Sigmoid colon (tissue), 7 donors: ENCODE data around the gene FHIP2A. TPM values are rescaled to one million over a fixed set of nuclear protein-coding genes. Genes with fewer than 3 reads are reported as not detected.

Experiments
- DNase-seq: peaks from one replicate; pipeline ENCODE4 v3.0.0-alpha.2; 2019
- H3K27ac ChIP-seq, 4 donors: fragments of 200-600 bp; sonication (generic); one replicate each; pipeline ENCODE4 v1.5.1; 2016 to 2019; ENCODE audit warnings: mild to moderate bottlenecking in 1 of 4
- H3K27me3 ChIP-seq, 3 donors: fragments of 200-600 bp; sonication (generic); one replicate each; pipeline ENCODE4 v1.5.1; 2019; ENCODE audit warnings: mild to moderate bottlenecking in 1 of 3
- H3K36me3 ChIP-seq, 4 donors: fragments of 200-600 bp; sonication (generic); one replicate each; pipeline ENCODE4 v1.5.1; 2016 to 2019
- H3K4me1 ChIP-seq, 4 donors: fragments of 200-600 bp; sonication (generic); one replicate each; pipeline ENCODE4 v1.5.1; 2017 to 2019
- H3K4me3 ChIP-seq, 4 donors: fragments of 200-600 bp; sonication (generic); one replicate each; pipeline ENCODE4 v1.5.1; 2017 to 2019; ENCODE audit warnings: mild to moderate bottlenecking in 2 of 4, moderate library complexity in 1 of 4
- H3K9me3 ChIP-seq, 4 donors: fragments of 200-600 bp in 3 of 4; sonication (generic) in 3 of 4; one replicate each; pipeline versions ENCODE4 v1.5.1 to v1.6.1; 2013 to 2019
- CTCF ChIP-seq, 4 experiments: fragments of 450-650 bp in 3 of 4; fragments of 200-600 bp in 1 of 4; IDR thresholded peaks; one replicate each; pipeline ENCODE4 v1.5.1; 2016 to 2019; ENCODE audit warnings: antibody characterized with exemption in 4 of 4, mild to moderate bottlenecking in 3 of 4, moderate library complexity in 2 of 4
- EP300 ChIP-seq, 4 donors: sonication (generic); formaldehyde crosslinking; IDR thresholded peaks; one replicate each; pipeline ENCODE4 v1.6.1; 2017; ENCODE audit warnings: antibody characterized with exemption in 4 of 4
- POLR2A ChIP-seq, 2 donors: fragments of 450-650 bp; IDR thresholded peaks; one replicate each; pipeline ENCODE4 v1.6.1; 2016; ENCODE audit warnings: antibody characterized with exemption in 2 of 2, mild to moderate bottlenecking in 2 of 2, moderate library complexity in 2 of 2
- POLR2AphosphoS5 ChIP-seq, 4 donors: sonication (generic); formaldehyde crosslinking; IDR thresholded peaks; one replicate each; pipeline ENCODE4 v1.6.1; 2017; ENCODE audit warnings: antibody characterized with exemption in 4 of 4
- WGBS, 2 donors: extraction: QIAGEN DNeasy Blood & Tissue Kit; methylation state at CpG; one replicate each; pipeline ENCODE4 v1.1.7; 2013; 5-methylcytosine and 5-hydroxymethylcytosine counted together
- intact Hi-C: fragments of 100-400 bp; cut with DNase I; formaldehyde crosslinking; loops from one replicate; pipeline ENCODE4 v1.15.1; 2023
- polyA plus RNA-seq, 3 donors: library from polyadenylated mRNA; stranded (reverse); fragments of 200-250 nt; gene quantifications; one replicate each; pipeline ENCODE4 v1.2.3, GENCODE V29; 2013
- total RNA-seq, 4 donors: library from RNA; depleted of rRNA; stranded (reverse); fragments of >200 nt; gene quantifications; one replicate each; pipeline ENCODE4 v1.1.0, GENCODE V29; 2016
- donor health status: healthy with polysubstance abuse.
- donor health status: Bipolar disorder and iron deficiency.
- donor health status: healthy.

Gene FHIP2A
- total and polyA plus RNA-seq, 7 donors: 2.4 to 37.7 (median 32.1) TPM

DNA sequence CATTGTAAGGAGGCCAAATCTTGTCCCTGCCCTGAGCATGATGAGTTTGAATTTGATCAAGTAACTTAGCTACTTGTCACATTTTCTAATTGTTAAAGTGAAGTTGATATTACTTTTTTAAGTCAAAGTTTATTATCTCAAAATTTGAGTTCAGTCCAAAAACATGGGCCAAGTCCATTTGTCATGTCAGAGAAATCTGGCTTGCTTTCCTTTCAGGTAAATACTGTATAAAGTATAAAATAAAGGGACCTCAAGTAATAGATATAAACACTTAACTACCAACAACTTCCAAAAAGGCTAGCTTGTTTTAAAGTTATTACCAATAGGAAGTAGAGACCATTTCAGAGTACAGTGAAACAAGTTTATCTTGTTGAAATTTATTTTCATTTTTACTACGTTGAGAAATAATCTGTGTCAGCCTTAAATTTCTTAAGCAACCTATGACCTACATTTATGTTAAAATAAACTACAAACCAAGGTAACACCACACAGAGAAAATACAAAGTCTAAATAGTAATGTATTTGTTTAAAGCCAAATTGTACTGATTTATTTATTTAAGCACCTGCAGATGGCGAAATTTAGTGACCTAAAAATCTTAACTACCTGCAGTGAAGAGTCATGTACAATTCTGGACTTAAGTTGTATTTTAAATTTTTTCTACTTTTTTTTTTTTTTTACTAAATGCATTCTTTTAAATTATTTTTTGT is 36.5 kb downstream of the FHIP2A start:
- Histone ChIP-seq H3K36me3 (peaks cover 0 to 88% (median 12%) of the 10 kb centered on the region in 4 donors), H3K27me3 (no peaks in the 10 kb centered on the region), H3K4me1 (peaks cover 0 to 38% (median 24%) of the 10 kb centered on the region in 4 donors), H3K4me3 (no peak overlapping the region), H3K27ac (no peak overlapping the region), H3K9me3 (no peaks in the 10 kb centered on the region)
- TF ChIP-seq POLR2AphosphoS5 (IDR thresholded peaks at IDR 0.05): no peak
- TF ChIP-seq POLR2A (IDR thresholded peaks at IDR 0.05): no peak
- TF ChIP-seq EP300 (IDR thresholded peaks at IDR 0.05): no peak
- TF ChIP-seq CTCF (IDR thresholded peaks at IDR 0.05): no peak
- intact Hi-C loops: no loop called here
- WGBS, 2 donors: 15 to 69% methylated on average over 2 of the region's 2 CpGs
- DNase-seq: no peak

GRCh38 chr10:114859222-114859621 is 37.6 kb downstream of the FHIP2A start:
- 22 to 69% methylated on average over 7 of the region's 7 CpGs for WGBS, 2 donors
- Histone ChIP-seq H3K27ac (no peak overlapping the region), H3K36me3 (peaks cover 0 to 90% (median 16%) of the 10 kb centered on the region in 4 donors), H3K27me3 (no peaks in the 10 kb centered on the region), H3K4me1 (peaks cover 0 to 38% (median 24%) of the 10 kb centered on the region in 4 donors), H3K9me3 (no peaks in the 10 kb centered on the region), H3K4me3 (no peak overlapping the region)
- no peak for DNase-seq
- no peak for TF ChIP-seq POLR2AphosphoS5 (IDR thresholded peaks at IDR 0.05)
- no peak for TF ChIP-seq POLR2A (IDR thresholded peaks at IDR 0.05)
- no peak for TF ChIP-seq EP300 (IDR thresholded peaks at IDR 0.05)
- intact Hi-C loops: no loop called here

GRCh38 chr10:114862456-114862855 is 40.9 kb downstream of the FHIP2A start:
- TF ChIP-seq POLR2AphosphoS5 (IDR thresholded peaks at IDR 0.05) (no peak), CTCF (IDR thresholded peaks at IDR 0.05) (no peak), POLR2A (IDR thresholded peaks at IDR 0.05) (no peak), EP300 (IDR thresholded peaks at IDR 0.05) (no peak)
- intact Hi-C loops: no loop called here
- Histone ChIP-seq H3K36me3 (peaks cover 0 to 79% (median 15%) of the 10 kb centered on the region in 4 donors), H3K4me3 (no peak overlapping the region), H3K27ac (no peak overlapping the region), H3K27me3 (no peaks in the 10 kb centered on the region), H3K9me3 (no peaks in the 10 kb centered on the region), H3K4me1 (peaks cover 0 to 16% (median 8%) of the 10 kb centered on the region in 4 donors)
- 93 to 94% methylated on average over 4 of the region's 4 CpGs for WGBS, 2 donors
- no peak for DNase-seq

GRCh38 chr10:114867365-114867764 is 45.8 kb downstream of the FHIP2A start:
- Histone ChIP-seq H3K9me3 (no peaks in the 10 kb centered on the region), H3K27me3 (no peaks in the 10 kb centered on the region), H3K4me3 (no peak overlapping the region), H3K36me3 (peaks cover 0 to 37% (median 7%) of the 10 kb centered on the region in 4 donors), H3K27ac (no peak overlapping the region), H3K4me1 (peaks cover 0 to 13% (median 0%) of the 10 kb centered on the region in 4 donors)
- 93 to 94% methylated on average over 2 of the region's 2 CpGs for WGBS, 2 donors
- DNase-seq: no peak
- intact Hi-C loops: no loop called here
- no peak for TF ChIP-seq CTCF (IDR thresholded peaks at IDR 0.05)
- no peak for TF ChIP-seq POLR2A (IDR thresholded peaks at IDR 0.05)
- no peak for TF ChIP-seq POLR2AphosphoS5 (IDR thresholded peaks at IDR 0.05)
- TF ChIP-seq EP300 (IDR thresholded peaks at IDR 0.05): no peak

DNA sequence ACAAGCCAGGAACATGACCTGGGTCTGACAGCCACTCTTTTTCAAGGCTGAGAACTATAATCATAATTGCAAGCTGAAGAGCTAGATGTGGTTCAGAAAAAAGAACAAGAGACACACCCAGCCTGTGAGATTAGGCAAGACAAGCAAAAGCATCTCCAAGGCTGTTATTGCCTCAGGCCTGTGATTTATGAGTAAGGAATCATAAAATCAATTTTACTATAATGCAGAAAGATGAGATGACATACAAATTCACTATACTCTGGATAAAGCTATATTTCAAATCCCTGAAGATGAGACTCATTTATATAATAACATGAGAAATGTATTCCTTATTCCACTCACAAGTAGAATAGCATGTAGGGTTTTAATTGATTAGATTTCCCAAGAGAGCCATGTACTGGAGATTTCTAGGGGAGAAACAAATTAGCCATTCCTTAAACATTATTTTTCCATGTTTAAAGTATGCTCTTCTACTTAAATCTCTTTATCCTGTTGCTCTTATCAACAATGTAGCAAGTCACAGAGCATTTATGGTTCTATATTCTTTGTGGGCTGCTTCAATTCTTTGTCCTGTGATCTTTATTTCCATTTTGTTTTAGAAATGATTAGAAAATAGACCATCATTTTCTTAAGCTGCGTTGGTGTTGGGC is 47.4 kb downstream of the FHIP2A start:
- Histone ChIP-seq H3K4me1 (peaks cover 0 to 13% (median 0%) of the 10 kb centered on the region in 4 donors), H3K36me3 (peaks cover 0 to 20% (median 5%) of the 10 kb centered on the region in 4 donors), H3K9me3 (no peaks in the 10 kb centered on the region), H3K27me3 (no peaks in the 10 kb centered on the region), H3K4me3 (no peak overlapping the region), H3K27ac (no peak overlapping the region)
- 76 to 83% methylated on average over 1 of the region's 1 CpG for WGBS, 2 donors
- intact Hi-C loops: no loop called here
- TF ChIP-seq CTCF (IDR thresholded peaks at IDR 0.05) (no peak), EP300 (IDR thresholded peaks at IDR 0.05) (no peak), POLR2A (IDR thresholded peaks at IDR 0.05) (no peak), POLR2AphosphoS5 (IDR thresholded peaks at IDR 0.05) (no peak)
- DNase-seq: no peak
